DND-41 (cell line): ENCODE data around the gene GPATCH8.

Experiments
- ATAC-seq: fragments of 200-7000 bp; cut with Tn5 transposase; 3 replicates; pipeline ENCODE4 v1.9.1; 2021; ENCODE audit warnings: low read depth; ENCODE audit not compliant: insufficient read depth
- DNase-seq: peaks from one replicate; pipeline ENCODE4 v3.0.0-alpha.2; 2020
- H2AFZ ChIP-seq: 2 replicates; pipeline ENCODE4 v1.6.0; 2012; ENCODE audit warnings: low read depth, low read length
- H3K27ac ChIP-seq: 2 replicates; pipeline ENCODE4 v1.5.1; 2012; ENCODE audit warnings: low read length, inconsistent platforms
- H3K27me3 ChIP-seq: fragments of 200-600 bp; sonication (generic); 2 replicates; pipeline ENCODE4 v1.6.0; 2012; ENCODE audit warnings: low read length, mild to moderate bottlenecking, inconsistent platforms; ENCODE audit not compliant: insufficient read depth, poor library complexity
- H3K36me3 ChIP-seq: 2 replicates; pipeline ENCODE4 v1.5.1; 2012; ENCODE audit warnings: low read length, inconsistent platforms; ENCODE audit not compliant: insufficient read depth
- H3K4me1 ChIP-seq: 2 replicates; pipeline ENCODE4 v1.5.1; 2012; ENCODE audit warnings: mild to moderate bottlenecking, low read length; ENCODE audit not compliant: insufficient read depth
- H3K4me2 ChIP-seq: 2 replicates; pipeline ENCODE4 v1.6.0; 2012; ENCODE audit warnings: mild to moderate bottlenecking, moderate library complexity, low read length, inconsistent platforms; ENCODE audit not compliant: insufficient read depth
- H3K4me3 ChIP-seq, 2 experiments: fragments of 200-600 bp in 1 of 2; shearing (Covaris generic) in 1 of 2; 2 replicates each; pipeline ENCODE4 v1.5.1; 2012 to 2016; ENCODE audit warnings: inconsistent platforms in 2 of 2, low read length in 2 of 2, mild to moderate bottlenecking in 2 of 2, low read depth in 1 of 2, moderate library complexity in 1 of 2
- H3K79me2 ChIP-seq: 2 replicates; pipeline ENCODE4 v1.6.0; 2012; ENCODE audit warnings: low read length, inconsistent platforms; ENCODE audit not compliant: insufficient read depth
- H3K9ac ChIP-seq: 2 replicates; pipeline ENCODE4 v1.6.0; 2012; ENCODE audit warnings: low read depth, mild to moderate bottlenecking, inconsistent platforms, low read length, moderate library complexity
- H3K9me3 ChIP-seq: 2 replicates; pipeline ENCODE4 v1.5.1; 2012; ENCODE audit warnings: low read length, moderate library complexity, mild to moderate bottlenecking, inconsistent platforms; ENCODE audit not compliant: insufficient read depth, severe bottlenecking
- H4K20me1 ChIP-seq: 2 replicates; pipeline ENCODE4 v1.6.0; 2012; ENCODE audit warnings: low read length; ENCODE audit not compliant: insufficient read depth
- CTCF ChIP-seq: IDR thresholded peaks from 2 replicates; pipeline ENCODE4 v1.5.1; 2012; ENCODE audit warnings: borderline replicate concordance, low read length, moderate library complexity, mild to moderate bottlenecking; ENCODE audit not compliant: poor library complexity, severe bottlenecking; ENCODE audit errors: extremely low read depth
- EZH2 ChIP-seq: IDR thresholded peaks from 3 replicates; pipeline ENCODE4 v1.6.1; 2012; ENCODE audit warnings: borderline replicate concordance, low read depth, mild to moderate bottlenecking, moderate library complexity, low read length, inconsistent platforms; ENCODE audit not compliant: severe bottlenecking

The GPATCH8 gene

GRCh38 chr17:44543905-44544523 lies 40.8 kb upstream of the GPATCH8 start:
- no peaks in the 10 kb centered on the region for H3K36me3 ChIP-seq
- no peaks in the 10 kb centered on the region for H3K9me3 ChIP-seq
- H4K20me1 ChIP-seq: no peaks in the 10 kb centered on the region
- H3K9ac ChIP-seq: no peak overlapping the region
- H2AFZ ChIP-seq: no peak overlapping the region
- H3K27ac ChIP-seq: no peak overlapping the region
- TF ChIP-seq CTCF: no peak
- H3K4me3 ChIP-seq: no peak overlapping the region
- no peaks in the 10 kb centered on the region for H3K79me2 ChIP-seq
- ATAC-seq (no peak), DNase-seq (no peak)
- no peak overlapping the region for H3K4me2 ChIP-seq
- H3K27me3 ChIP-seq: no peaks in the 10 kb centered on the region
- H3K4me1 ChIP-seq: no peaks in the 10 kb centered on the region

DNA sequence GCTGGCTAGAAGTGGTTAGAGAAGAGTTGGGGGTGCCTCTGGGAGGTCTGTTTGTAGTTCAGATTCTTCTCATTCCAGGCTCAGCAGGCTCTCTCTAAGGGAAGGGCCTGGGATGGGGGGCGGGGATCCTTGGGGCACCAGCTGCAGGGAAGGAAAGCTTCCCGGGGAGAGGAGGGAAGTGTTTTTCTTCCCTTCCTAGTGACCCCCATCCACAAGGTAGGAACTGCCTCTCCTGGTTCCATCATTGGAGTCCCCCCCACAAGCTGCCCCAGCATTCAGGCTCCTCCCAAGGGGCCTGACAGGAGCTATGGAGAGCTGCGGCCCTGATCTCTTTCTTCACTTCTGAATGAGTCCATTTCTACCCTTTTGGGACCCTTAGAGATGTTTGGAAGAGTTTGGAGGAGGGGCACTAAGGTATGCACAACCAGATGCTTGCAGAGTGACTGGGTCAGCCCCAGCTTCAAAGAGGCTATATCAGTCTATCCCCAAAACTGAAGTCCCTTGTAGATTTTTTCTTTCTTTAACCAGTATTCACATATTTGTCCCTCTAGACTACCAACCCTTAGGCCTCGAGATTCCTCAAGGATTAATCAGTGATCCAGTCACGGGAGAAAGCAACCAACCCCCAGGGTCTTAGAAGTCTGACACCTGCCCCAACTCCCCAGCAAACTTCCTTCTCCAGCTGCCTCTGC lies 40.2 kb upstream of the GPATCH8 start:
- TF ChIP-seq CTCF (no peak), EZH2 (no peak)
- Histone ChIP-seq H2AFZ (no peak overlapping the region), H3K9me3 (no peaks in the 10 kb centered on the region), H3K4me3 (no peak overlapping the region), H4K20me1 (no peaks in the 10 kb centered on the region), H3K36me3 (no peaks in the 10 kb centered on the region), H3K79me2 (no peaks in the 10 kb centered on the region), H3K4me2 (no peak overlapping the region), H3K27me3 (no peaks in the 10 kb centered on the region), H3K27ac (no peak overlapping the region), H3K9ac (no peak overlapping the region), H3K4me1 (no peaks in the 10 kb centered on the region)
- no peak for ATAC-seq
- no peak for DNase-seq

GRCh38 chr17:44541884-44542581 lies 38.8 kb upstream of the GPATCH8 start:
- Histone ChIP-seq H3K27me3 (no peaks in the 10 kb centered on the region), H3K4me3 (no peak overlapping the region), H3K4me1 (no peaks in the 10 kb centered on the region)

More at GRCh38 chr17:44541884-44542581, 38.8 kb upstream of the GPATCH8 start:
- no peak for DNase-seq
- no peak overlapping the region for H3K9ac ChIP-seq
- TF ChIP-seq EZH2: no peak
- no peak for TF ChIP-seq CTCF
- no peak overlapping the region for H3K4me2 ChIP-seq
- H3K79me2 ChIP-seq: no peaks in the 10 kb centered on the region
- ATAC-seq: peak; percentile 39; the same call in 1 of the 3 replicates
- H3K36me3 ChIP-seq: no peaks in the 10 kb centered on the region
- H4K20me1 ChIP-seq: no peaks in the 10 kb centered on the region
- H3K9me3 ChIP-seq: no peaks in the 10 kb centered on the region
- no peak overlapping the region for H2AFZ ChIP-seq
- H3K27ac ChIP-seq: no peak overlapping the region
